ENCODE measurements around the gene ZC3H7A.

- TF ChIP-seq CTCF (IDR thresholded peaks at IDR 0.05), result no peak
- no peak for TF ChIP-seq ZFX (IDR thresholded peaks at IDR 0.05; ENCODE audit: borderline replicate concordance)
Measured at GRCh38 chr16:11738742-11739544, 58.1 kb downstream of the ZC3H7A start.

Measured in 22Rv1 (cell line).